GM12878 (cell line): ENCODE measurements around the gene NFATC1. TPM values are rescaled to one million over a fixed set of nuclear protein-coding genes. Genes with fewer than 3 reads are reported as not detected.

ENCODE experiments used
- ATAC-seq: fragments of 200-7000 bp; cut with Tn5 transposase; 3 replicates; pipeline ENCODE4 v1.9.1; 2020; ENCODE audit warnings: mild to moderate bottlenecking, moderate library complexity
- BruUV-seq: library from RNA; stranded (reverse); fragments of 400-500 nt; replicated peaks from 2 replicates; lab custom pipeline; 2021; lab: Mats Ljungman, UMichigan
- CTCF ChIA-PET: fragments of 300-600 bp; sonication (Branson Sonifier 250); formaldehyde crosslinking; extraction: SDS; loops from one replicate; lab custom pipeline; 2021; ENCODE audit warnings: inconsistent platforms; lab: Yijun Ruan, JAX
- POLR2A ChIA-PET: fragments of 350-600 bp; formaldehyde crosslinking; extraction: SDS; loops from one replicate; lab custom pipeline; 2021; ENCODE audit warnings: inconsistent platforms; lab: Charles Lee
- RAD21 ChIA-PET: fragments of 300-600 bp; sonication (Branson Sonifier 250); formaldehyde crosslinking; loops from one replicate; lab custom pipeline; 2023; ENCODE audit warnings: antibody characterized with exemption; ENCODE audit not compliant: unreplicated experiment; lab: Charles Lee
- SMC1A ChIA-PET: fragments of 300-600 bp; sonication (Branson Sonifier 250); formaldehyde crosslinking; loops from one replicate; lab custom pipeline; 2023; ENCODE audit not compliant: unreplicated experiment, uncharacterized antibody; lab: Charles Lee
- DNase-seq: peaks from one replicate; pipeline ENCODE4 v3.0.0-alpha.2; 2011; ENCODE audit warnings: low read depth, low spot score
- FAIRE-seq: peaks from 3 replicates; lab custom pipeline; 2011; peaks lifted over from hg19 to GRCh38; lab: Jason Lieb, UNC
- H2AFZ ChIP-seq: 2 replicates; pipeline ENCODE4 v1.6.0; 2011; ENCODE audit warnings: low read depth, low read length, control low read depth; ENCODE audit not compliant: control insufficient read depth
- H3K27ac ChIP-seq: 2 replicates; pipeline ENCODE4 v1.5.1; 2011; ENCODE audit warnings: control low read depth; ENCODE audit not compliant: control insufficient read depth, insufficient read depth
- H3K27me3 ChIP-seq, 2 experiments: replicated peaks in 1 of 2; 2 replicates each; pipeline versions ENCODE4 v1.6.0 to v1.6.1; 2011; ENCODE audit warnings: low read length in 1 of 2; ENCODE audit not compliant: control insufficient read depth in 2 of 2, insufficient read depth in 2 of 2
- H3K36me3 ChIP-seq, 2 experiments: 2 replicates each; pipeline ENCODE4 v1.5.1; 2011; ENCODE audit warnings: low read length in 1 of 2; ENCODE audit not compliant: control insufficient read depth in 2 of 2, insufficient read depth in 2 of 2
- H3K4me1 ChIP-seq: 2 replicates; pipeline ENCODE4 v1.6.1; 2011; ENCODE audit warnings: mild to moderate bottlenecking, low read length, moderate library complexity, mixed read lengths; ENCODE audit not compliant: control insufficient read depth, insufficient read depth
- H3K4me2 ChIP-seq: 2 replicates; pipeline ENCODE4 v1.6.0; 2011; ENCODE audit warnings: control low read depth; ENCODE audit not compliant: control insufficient read depth, insufficient read depth
- H3K4me3 ChIP-seq: fragments of 200-600 bp; sonication (generic); 2 replicates; pipeline ENCODE4 v1.5.1; 2016
- H3K79me2 ChIP-seq: 2 replicates; pipeline ENCODE4 v1.6.0; 2011; ENCODE audit warnings: low read length; ENCODE audit not compliant: control insufficient read depth, insufficient read depth
- H3K9ac ChIP-seq: 2 replicates; pipeline ENCODE4 v1.8.0; 2011; ENCODE audit warnings: low read length, control low read depth, mixed read lengths; ENCODE audit not compliant: control insufficient read depth, insufficient read depth
- H3K9me3 ChIP-seq: replicated peaks from 3 replicates; pipeline ENCODE4 v1.5.1; 2011; ENCODE audit warnings: mild to moderate bottlenecking, low read length; ENCODE audit not compliant: control insufficient read depth, insufficient read depth
- H4K20me1 ChIP-seq: 2 replicates; pipeline ENCODE4 v1.6.0; 2011; ENCODE audit not compliant: control insufficient read depth, insufficient read depth
- EED ChIP-seq: sonication (generic); IDR thresholded peaks from 2 replicates; pipeline ENCODE4 v1.6.1; 2016; ENCODE audit warnings: antibody characterized with exemption, low read depth
- HCFC1 ChIP-seq: fragments of 150-350 bp; IDR thresholded peaks from 2 replicates; pipeline ENCODE4 v1.6.1; 2014; ENCODE audit warnings: low read length
- IKZF1 ChIP-seq: fragments of 450-650 bp; conservative IDR thresholded peaks from 2 replicates; pipeline ENCODE4 v1.6.1; 2017; ENCODE audit warnings: antibody characterized with exemption, mild to moderate bottlenecking
- IKZF2 ChIP-seq, 2 experiments: fragments of 450-650 bp; IDR thresholded peaks; 2 replicates each; pipeline ENCODE4 v1.6.1; 2017; ENCODE audit warnings: mild to moderate bottlenecking in 2 of 2, moderate library complexity in 2 of 2
- IRF4 ChIP-seq: IDR thresholded peaks from 2 replicates; pipeline ENCODE4 v1.6.1; 2011; ENCODE audit warnings: low read depth, low read length
- NR2F1 ChIP-seq: fragments of 450-650 bp; conservative IDR thresholded peaks from 2 replicates; pipeline ENCODE4 v1.6.1; 2017; ENCODE audit warnings: mild to moderate bottlenecking
- PAX5 ChIP-seq: IDR thresholded peaks from 2 replicates; pipeline ENCODE4 v1.6.1; 2011; ENCODE audit warnings: low read depth, low read length, borderline replicate concordance
- POU2F2 ChIP-seq: IDR thresholded peaks from 3 replicates; pipeline ENCODE4 v1.6.1; 2011; ENCODE audit warnings: low read depth, mild to moderate bottlenecking, low read length, borderline replicate concordance
- RUNX3 ChIP-seq: IDR thresholded peaks from 2 replicates; pipeline ENCODE4 v1.6.1; 2012; ENCODE audit warnings: low read length, inconsistent platforms
- SPI1 ChIP-seq: IDR thresholded peaks from 2 replicates; pipeline ENCODE4 v1.6.1; 2011; ENCODE audit warnings: low read depth, mild to moderate bottlenecking, low read length, moderate library complexity, borderline replicate concordance; ENCODE audit not compliant: insufficient read depth
- ZNF217 ChIP-seq: fragments of 450-650 bp; IDR thresholded peaks from 2 replicates; pipeline ENCODE4 v1.6.1; 2017; ENCODE audit warnings: antibody characterized with exemption, mild to moderate bottlenecking
- ZNF384 ChIP-seq: IDR thresholded peaks from 2 replicates; pipeline ENCODE4 v1.6.1; 2012; ENCODE audit warnings: low read depth, mild to moderate bottlenecking, low read length, improper control_type of control experiment, borderline replicate concordance
- WGBS: methylation state at CpG from one replicate; pipeline ENCODE4 v1.1.6; 2016; ENCODE audit warnings: low lambda C conversion rate; ENCODE audit not compliant: insufficient replicate concordance, insufficient coverage; ENCODE audit errors: missing lambda C conversion rate; 5-methylcytosine and 5-hydroxymethylcytosine counted together
- in situ Hi-C: fragments of 300-500 bp; cut with MboI; formaldehyde crosslinking; loops from 9 replicates; pipeline ENCODE4 v1.14.3; 2018; ENCODE audit warnings: mixed read lengths
- intact Hi-C: fragments of 100-400 bp; cut with micrococcal nuclease; formaldehyde crosslinking; loops from one replicate; pipeline ENCODE4 v1.14.2; 2022; ENCODE audit not compliant: unreplicated experiment
- polyA plus RNA-seq, 11 experiments: library from polyadenylated mRNA; depleted of rRNA in 4 of 11; unstranded in 6 of 11; stranded (reverse) in 5 of 11; fragments of >200 nt; fragmentation: Nextera tagmentation in 4 of 11; fragmentation: Illumina TruSeq in 1 of 11; extraction: Ambion mirVana in 4 of 11; extraction: Trizol in 1 of 11; gene quantifications; 1 replicate in 1 of 11; 2 replicates in 10 of 11; pipeline versions ENCODE4 v1.2.1 to v1.2.3, GENCODE V29; 2011 to 2016; ENCODE audit warnings: inconsistent platforms in 2 of 11, missing spikeins in 2 of 11, low read depth in 1 of 11
- total RNA-seq, 4 experiments: library from RNA; depleted of rRNA in 3 of 4; stranded (reverse); fragments of >200 nt in 3 of 4; fragmentation: Illumina TruSeq in 1 of 4; extraction: Trizol in 1 of 4; gene quantifications; 2 replicates each; pipeline versions ENCODE4 v1.2.1 to v1.2.3, GENCODE V29; 2013 to 2021
- TF ChIP-seq, protein P1 (sequence below): IDR thresholded peaks from 2 replicates; pipeline ENCODE4 v1.6.1; 2012; ENCODE audit warnings: low read length, inconsistent platforms

NFATC1 gene
- total and polyA plus RNA-seq, 10 of the 15 experiments (the other 5 are each of a cell fraction or from before 2014, with no cell fraction given): 0.84 to 20.8 (median 5.1) TPM

DNA sequence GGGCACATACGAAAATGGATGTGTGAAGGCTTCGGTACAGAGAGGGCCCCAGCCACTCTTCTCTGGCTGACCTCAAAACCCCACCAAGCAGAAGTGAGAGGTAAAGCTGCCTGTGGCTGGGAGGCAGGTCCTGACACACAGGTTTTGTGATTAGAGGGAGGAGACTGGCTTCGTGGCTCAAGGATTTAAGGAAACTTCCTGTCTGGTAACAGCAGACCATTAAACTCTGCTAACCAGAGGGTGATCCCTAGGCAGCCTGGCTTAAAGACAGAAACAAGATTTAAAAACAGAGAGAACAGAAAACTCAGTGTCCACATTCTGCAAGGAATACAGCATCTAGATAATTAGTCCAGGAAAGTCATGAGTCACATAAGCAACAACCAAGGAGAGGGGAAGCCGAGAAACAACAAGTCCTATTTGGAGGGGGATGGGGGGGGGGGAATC lies 101.9 kb downstream of the NFATC1 start:
- H2AFZ ChIP-seq: no peak overlapping the region
- TF ChIP-seq RUNX3 (peak; percentile 87), PAX5 (peak; percentile 48; the same call in 1 of the 2 replicates), SPI1 (peak; percentile 80; the same call in 1 of the 2 replicates), IKZF1 (0 out of 2 replicates have a peak, but pooled peaks have one; percentile 20), HCFC1 (no peak), NR2F1 (0 out of 2 replicates have a peak, but pooled peaks have one; percentile 14), IRF4 (0 out of 2 replicates have a peak, but pooled peaks have one; percentile 36), ZNF384 (no peak), IKZF2 (IDR thresholded peaks at IDR 0.05) (peak in 1 of 2 experiments; percentile 51; a peak in 2 of 4 replicates), ZNF217 (no peak), POU2F2 (no peak), EED (peak; percentile 63; the same call in 1 of the 2 replicates)
- TF ChIP-seq, protein P1, sequence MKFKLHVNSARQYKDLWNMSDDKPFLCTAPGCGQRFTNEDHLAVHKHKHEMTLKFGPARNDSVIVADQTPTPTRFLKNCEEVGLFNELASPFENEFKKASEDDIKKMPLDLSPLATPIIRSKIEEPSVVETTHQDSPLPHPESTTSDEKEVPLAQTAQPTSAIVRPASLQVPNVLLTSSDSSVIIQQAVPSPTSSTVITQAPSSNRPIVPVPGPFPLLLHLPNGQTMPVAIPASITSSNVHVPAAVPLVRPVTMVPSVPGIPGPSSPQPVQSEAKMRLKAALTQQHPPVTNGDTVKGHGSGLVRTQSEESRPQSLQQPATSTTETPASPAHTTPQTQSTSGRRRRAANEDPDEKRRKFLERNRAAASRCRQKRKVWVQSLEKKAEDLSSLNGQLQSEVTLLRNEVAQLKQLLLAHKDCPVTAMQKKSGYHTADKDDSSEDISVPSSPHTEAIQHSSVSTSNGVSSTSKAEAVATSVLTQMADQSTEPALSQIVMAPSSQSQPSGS: no peak
- H3K4me3 ChIP-seq: no peak overlapping the region
- POLR2A ChIA-PET: interaction anchor here (1.3 kb wide), 1 partner anchor 100 kb away, joined by 3 read pairs; no protein-coding TSS in a partner anchor
- no peak overlapping the region for H3K27ac ChIP-seq
- BruUV-seq: no TSS peak
- H3K79me2 ChIP-seq: no peaks in the 10 kb centered on the region
- ATAC-seq (peak; percentile 97), DNase-seq (peak; percentile 25), FAIRE-seq (no peak)
- peaks cover 12% of the 10 kb centered on the region for H3K9me3 ChIP-seq
- H3K9ac ChIP-seq: no peak overlapping the region
- no peaks in the 10 kb centered on the region for H4K20me1 ChIP-seq
- SMC1A ChIA-PET: interaction anchor here (1.0 kb wide), 1 partner anchor 9 kb away, joined by 3 read pairs; no protein-coding TSS in a partner anchor
- H3K4me1 ChIP-seq: peaks cover 13% of the 10 kb centered on the region
- H3K36me3 ChIP-seq: no peaks in the 10 kb centered on the region
- no peaks in the 10 kb centered on the region for H3K27me3 ChIP-seq
- intact Hi-C loops: no loop called here
- CTCF ChIA-PET: interaction anchor here (1.2 to 1.7 kb wide), 2 partner anchors 25 to 32 kb away, joined by 4 to 7 read pairs; no protein-coding TSS in a partner anchor
- in situ Hi-C loops: no loop called here
- H3K4me2 ChIP-seq: peak overlapping the region; percentile 41; the same call in 1 of the 2 replicates
- RAD21 ChIA-PET: no interaction called here
- WGBS: 57% methylated on average over 4 of the region's 4 CpGs
